ENCODE data around the gene BPIFB3. TPM values are rescaled to one million over a fixed set of nuclear protein-coding genes. Genes with fewer than 3 reads are reported as not detected.

BPIFB3 gene
- polyA plus RNA-seq, 1 donor (not counting 4 experiments of a cell fraction or from before 2014, with no cell fraction given) = not detected

DNA sequence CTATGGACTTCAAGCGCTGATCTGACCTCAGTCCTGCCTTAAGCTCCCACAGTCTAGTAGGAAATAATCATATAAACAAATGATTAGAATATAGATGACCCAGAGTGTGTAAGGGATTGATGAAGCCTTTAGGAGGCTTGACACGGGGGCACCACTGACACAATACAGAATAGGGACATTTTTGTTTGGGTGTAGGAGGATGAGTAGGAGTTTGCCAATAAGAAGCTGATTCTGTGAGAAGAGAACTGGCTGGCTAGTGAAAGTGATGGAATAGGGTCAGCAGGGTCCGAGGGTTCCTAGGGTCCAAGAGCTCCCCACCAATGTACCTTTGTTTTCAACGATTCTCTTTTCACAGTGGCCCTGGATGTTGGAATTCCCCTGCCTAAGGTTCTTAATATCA, 18.7 kb downstream of the BPIFB3 start:
- FAIRE-seq = no peak
- H3K9me3 ChIP-seq (ENCODE audit: control insufficient read depth, low read depth, low read length) = no peaks in the 10 kb centered on the region
- H3K27me3 ChIP-seq (ENCODE audit: control insufficient read depth, extremely low read depth, insufficient read depth, low read length) = peaks cover 4% of the 10 kb centered on the region
- H3K9ac ChIP-seq (ENCODE audit: control insufficient read depth, extremely low read depth, insufficient read depth, low read length) = no peak overlapping the region
- no peak overlapping the region for H3K4me3 ChIP-seq (ENCODE audit: control insufficient read depth in 2 of 3, extremely low read depth in 1 of 3, insufficient read depth in 2 of 3, low read depth in 1 of 3, low read length in 3 of 3)
- no peak for DNase-seq (ENCODE audit: low read depth, low spot score)
- no peak overlapping the region for H2AFZ ChIP-seq (ENCODE audit: control insufficient read depth, low read length)
- H3K4me1 ChIP-seq (ENCODE audit: control insufficient read depth, extremely low read depth, insufficient read depth, low read length) = no peaks in the 10 kb centered on the region
- no peaks in the 10 kb centered on the region for H4K20me1 ChIP-seq (ENCODE audit: control insufficient read depth, extremely low read depth, insufficient read depth, low read length)
- H3K27ac ChIP-seq (ENCODE audit: control insufficient read depth, insufficient read depth, low read length) = no peak overlapping the region
- no peaks in the 10 kb centered on the region for H3K36me3 ChIP-seq (ENCODE audit: control insufficient read depth in 2 of 2, extremely low read depth in 1 of 2, insufficient read depth in 2 of 2, low read length in 2 of 2)
- dilution Hi-C loops (cut with MboI; ENCODE audit: extremely low pct_ligation_motif_present, low sequenced_read_pairs) = no loop called here
- TF ChIP-seq EZH2 (IDR thresholded peaks at IDR 0.05; ENCODE audit: low read length) (no peak), CTCF (optimal IDR thresholded peaks at IDR 0.05 in 1 of 3, IDR thresholded peaks at IDR 0.05 in 1 of 3, conservative IDR thresholded peaks at IDR 0.05 in 1 of 3; ENCODE audit: extremely low read depth in 1 of 3, insufficient read depth in 2 of 3, low read length in 3 of 3) (no peak)
- no peaks in the 10 kb centered on the region for H3K9me1 ChIP-seq (ENCODE audit: control insufficient read depth, extremely low read depth, insufficient read depth, low read length)
- H3K79me2 ChIP-seq (ENCODE audit: control insufficient read depth, insufficient read depth, low read length) = no peaks in the 10 kb centered on the region
- no peak overlapping the region for H3K4me2 ChIP-seq (ENCODE audit: control insufficient read depth, extremely low read depth, insufficient read depth, low read depth, low read length)

- Histone ChIP-seq H3K9ac (ENCODE audit: control insufficient read depth, extremely low read depth, insufficient read depth, low read length) (no peak overlapping the region), H3K9me3 (ENCODE audit: control insufficient read depth, low read depth, low read length) (no peaks in the 10 kb centered on the region), H3K27ac (ENCODE audit: control insufficient read depth, insufficient read depth, low read length) (no peak overlapping the region), H4K20me1 (ENCODE audit: control insufficient read depth, extremely low read depth, insufficient read depth, low read length) (no peaks in the 10 kb centered on the region), H3K4me3 (ENCODE audit: control insufficient read depth in 2 of 3, extremely low read depth in 1 of 3, insufficient read depth in 2 of 3, low read depth in 1 of 3, low read length in 3 of 3) (no peak overlapping the region), H2AFZ (ENCODE audit: control insufficient read depth, low read length) (no peak overlapping the region), H3K4me1 (ENCODE audit: control insufficient read depth, extremely low read depth, insufficient read depth, low read length) (no peaks in the 10 kb centered on the region), H3K27me3 (ENCODE audit: control insufficient read depth, extremely low read depth, insufficient read depth, low read length) (peaks cover 8% of the 10 kb centered on the region), H3K9me1 (ENCODE audit: control insufficient read depth, extremely low read depth, insufficient read depth, low read length) (no peaks in the 10 kb centered on the region), H3K79me2 (ENCODE audit: control insufficient read depth, insufficient read depth, low read length) (no peaks in the 10 kb centered on the region), H3K36me3 (ENCODE audit: control insufficient read depth in 2 of 2, extremely low read depth in 1 of 2, insufficient read depth in 2 of 2, low read length in 2 of 2) (no peaks in the 10 kb centered on the region), H3K4me2 (ENCODE audit: control insufficient read depth, extremely low read depth, insufficient read depth, low read depth, low read length) (no peak overlapping the region)
- FAIRE-seq = no peak
- dilution Hi-C loops (cut with MboI; ENCODE audit: extremely low pct_ligation_motif_present, low sequenced_read_pairs) = no loop called here
- no peak for DNase-seq (ENCODE audit: low read depth, low spot score)
- TF ChIP-seq EZH2 (IDR thresholded peaks at IDR 0.05; ENCODE audit: low read length) = no peak
- no peak for TF ChIP-seq CTCF (optimal IDR thresholded peaks at IDR 0.05 in 1 of 3, IDR thresholded peaks at IDR 0.05 in 1 of 3, conservative IDR thresholded peaks at IDR 0.05 in 1 of 3; ENCODE audit: extremely low read depth in 1 of 3, insufficient read depth in 2 of 3, low read length in 3 of 3)
These were observed 19.1 kb downstream of the BPIFB3 start for GRCh38 chr20:33072813-33073212.
